HG03135 (cell line): Measurements from ENCODE around the gene EPHA10.
"Not testable (repeated sequence)": the region's sequence is repeated elsewhere in the genome, so short reads cannot be mapped to it uniquely, and the experiment has no call there.

ENCODE experiments used
- ATAC-seq: cut with Tn5 transposase; IDR thresholded peaks from one replicate; pipeline ENCODE4 v1.9.1; 2021; ENCODE audit warnings: mild to moderate bottlenecking, moderate library complexity; ENCODE audit not compliant: unreplicated experiment

Gene EPHA10

GRCh38 chr1:37717631-37718030 is 47.3 kb downstream of the EPHA10 start:
- no peak for ATAC-seq

- no peak for ATAC-seq
These were observed 48.6 kb downstream of the EPHA10 start for GRCh38 chr1:37716321-37716720.

- ATAC-seq, result no peak
These were observed 50.2 kb downstream of the EPHA10 start for GRCh38 chr1:37714689-37715088.

GRCh38 chr1:37714226-37714625 is 50.7 kb downstream of the EPHA10 start:
- no peak for ATAC-seq

- ATAC-seq, result no peak
These were observed 56.4 kb downstream of the EPHA10 start for GRCh38 chr1:37708471-37708870.

GRCh38 chr1:37705399-37705798 is 59.5 kb downstream of the EPHA10 start:
- no peak for ATAC-seq

GRCh38 chr1:37704966-37705365 is 60.0 kb downstream of the EPHA10 start:
- ATAC-seq, result no peak

- ATAC-seq, result no peak
These were observed 61.9 kb downstream of the EPHA10 start for GRCh38 chr1:37703061-37703460.

GRCh38 chr1:37701051-37701450 is 63.9 kb downstream of the EPHA10 start:
- ATAC-seq, result no peak

GRCh38 chr1:37699147-37699546 is 65.8 kb downstream of the EPHA10 start:
- ATAC-seq, result no peak

- ATAC-seq, result no peak
These were observed 67.2 kb downstream of the EPHA10 start for GRCh38 chr1:37697737-37698136.

- no peak for ATAC-seq
These were observed 67.8 kb downstream of the EPHA10 start for GRCh38 chr1:37697090-37697489.

- ATAC-seq, result no peak
These were observed 72.1 kb downstream of the EPHA10 start for GRCh38 chr1:37692834-37693175.

GRCh38 chr1:37692078-37692833 is 72.7 kb downstream of the EPHA10 start, which contains the start of gene CDCA8:
CDCA8 (plus strand) TSS chr1:37692516; CDS start chr1:37692691, 175 bp downstream.
- ATAC-seq, result peak; percentile 73

- ATAC-seq, result peak; percentile 11
These were observed 73.3 kb downstream of the EPHA10 start for GRCh38 chr1:37691497-37692077.

GRCh38 chr1:37688926-37689325 is 76.0 kb downstream of the EPHA10 start:
- no peak for ATAC-seq

- not testable (repeated sequence) for ATAC-seq
These were observed 77.2 kb downstream of the EPHA10 start for GRCh38 chr1:37687764-37688163.

GRCh38 chr1:37685722-37686121 is 79.2 kb downstream of the EPHA10 start:
- ATAC-seq, result no peak

- not testable (repeated sequence) for ATAC-seq
These were observed 80.7 kb downstream of the EPHA10 start for GRCh38 chr1:37684182-37684581.

- no peak for ATAC-seq
These were observed 82.5 kb downstream of the EPHA10 start for GRCh38 chr1:37682334-37682987.

- ATAC-seq, result no peak
These were observed 84.0 kb downstream of the EPHA10 start for GRCh38 chr1:37680933-37681332.

GRCh38 chr1:37677808-37678207 is 87.1 kb downstream of the EPHA10 start:
- ATAC-seq, result no peak
